ENCODE results near the gene SF3B1. TPM values are rescaled to one million over a fixed set of nuclear protein-coding genes. Genes with fewer than 3 reads are reported as not detected.

Gene SF3B1
- polyA plus RNA-seq, 2 of the 4 experiments (the other 2 are of a cell fraction), result 166 to 400 TPM

GRCh38 chr2:197423307-197423706, 11.5 kb downstream of the SF3B1 start:
- ChIA-PET CTCF (interaction anchor here (1.0 kb wide), 1 partner anchor 16 kb away, joined by 4 read pairs; no protein-coding TSS in a partner anchor), POLR2A (interaction anchor here (1.7 kb wide), 1 partner anchor 12 kb away, joined by 7 read pairs; the partner anchor contains the start of gene SF3B1)
- 100% methylated on average over 2 of the region's 2 CpGs for WGBS (ENCODE audit: missing lambda C conversion rate)
- H3K4me1 ChIP-seq, result peaks cover 12% of the 10 kb centered on the region; the same call in 1 of the 3 replicates
- H3K4me3 ChIP-seq, result no peak overlapping the region
- no peak overlapping the region for H3K4me2 ChIP-seq
- H3K27ac ChIP-seq, result no peak overlapping the region
- no peak for ATAC-seq
- no peaks in the 10 kb centered on the region for H3K9me3 ChIP-seq
- no peak for DNase-seq (ENCODE audit: low read depth in 1 of 2, low spot score in 1 of 2)
- FAIRE-seq, result no peak
- no peak for TF ChIP-seq SREBF2 (IDR thresholded peaks at IDR 0.05)
- no peak for TF ChIP-seq ZC3H11A (IDR thresholded peaks at IDR 0.05)
- no peak for TF ChIP-seq HES2 (IDR thresholded peaks at IDR 0.05)
- TF ChIP-seq CEBPB (IDR thresholded peaks at IDR 0.05), result no peak

- FAIRE-seq, result no peak
- CTCF ChIA-PET, result no interaction called here
- TF ChIP-seq E2F6 (IDR thresholded peaks at IDR 0.05; ENCODE audit: borderline replicate concordance, low read depth) (no peak), HOXB13 (CRISPR knock-in tag; IDR thresholded peaks at IDR 0.05; ENCODE audit: low read depth) (no peak), ESRRA (IDR thresholded peaks at IDR 0.05; ENCODE audit: borderline replicate concordance, low read length) (no peak), MAFK (IDR thresholded peaks at IDR 0.05; ENCODE audit: partially characterized antibody) (no peak), MYC (IDR thresholded peaks at IDR 0.05; ENCODE audit: borderline replicate concordance, low read length) (no peak), SMC3 (IDR thresholded peaks at IDR 0.05) (no peak), KDM1A (IDR thresholded peaks at IDR 0.05; ENCODE audit: low read depth) (no peak), HMGXB4 (CRISPR knock-in tag; IDR thresholded peaks at IDR 0.05; ENCODE audit: borderline replicate concordance) (no peak), ELK1 (IDR thresholded peaks at IDR 0.05; ENCODE audit: low read depth, low read length) (no peak), ATOH8 (CRISPR knock-in tag; IDR thresholded peaks at IDR 0.05; ENCODE audit: low read depth) (no peak), NFE2L2 (conservative IDR thresholded peaks at IDR 0.05; ENCODE audit: low read length) (no peak), KDM5A (IDR thresholded peaks at IDR 0.05) (no peak), CTCF (IDR thresholded peaks at IDR 0.05) (no peak), MAX (IDR thresholded peaks at IDR 0.05) (no peak), ZFP36 (IDR thresholded peaks at IDR 0.05; ENCODE audit: borderline replicate concordance, partially characterized antibody) (no peak), RARB (CRISPR knock-in tag; IDR thresholded peaks at IDR 0.05) (no peak), HEYL (CRISPR knock-in tag; IDR thresholded peaks at IDR 0.05) (no peak), RFX5 (IDR thresholded peaks at IDR 0.05) (no peak), USF2 (IDR thresholded peaks at IDR 0.05) (no peak), FOSB (CRISPR knock-in tag; IDR thresholded peaks at IDR 0.05) (no peak)
Measured at GRCh38 chr2:197419438-197419837, 15.4 kb downstream of the SF3B1 start.

More at GRCh38 chr2:197419438-197419837, 15.4 kb downstream of the SF3B1 start:
- Histone ChIP-seq H3K9me3 (no peaks in the 10 kb centered on the region), H3K4me2 (no peak overlapping the region), H3K4me3 (no peak overlapping the region), H3K27ac (no peak overlapping the region), H3K4me1 (no peaks in the 10 kb centered on the region)
- ATAC-seq (no peak), DNase-seq (ENCODE audit: low read depth in 1 of 2, low spot score in 1 of 2) (no peak)
- POLR2A ChIA-PET, result interaction anchor here (1.1 kb wide), 1 partner anchor 16 kb away, joined by 3 read pairs; the partner anchor contains the start of gene SF3B1

Measured in A549 (cell line).